HG03571 (cell line): ENCODE measurements around the gene PNPLA5.

Source experiments
- ATAC-seq: cut with Tn5 transposase; IDR thresholded peaks from one replicate; pipeline ENCODE4 v1.9.1; 2021; ENCODE audit not compliant: unreplicated experiment

The PNPLA5 gene

GRCh38 chr22:43840431-43840830 lies 51.4 kb downstream of the PNPLA5 start:
- ATAC-seq = no peak

- ATAC-seq = no peak
Measured at GRCh38 chr22:43839781-43840180, 52.0 kb downstream of the PNPLA5 start.

- no peak for ATAC-seq
Measured at GRCh38 chr22:43838571-43839307, 53.1 kb downstream of the PNPLA5 start.

- ATAC-seq = no peak
Measured at GRCh38 chr22:43838161-43838560, 53.7 kb downstream of the PNPLA5 start.

- ATAC-seq = no peak
Measured at GRCh38 chr22:43837666-43838065, 54.1 kb downstream of the PNPLA5 start.

- no peak for ATAC-seq
Measured at GRCh38 chr22:43835736-43836135, 56.1 kb downstream of the PNPLA5 start.

- ATAC-seq = no peak
Measured at GRCh38 chr22:43835166-43835565, 56.6 kb downstream of the PNPLA5 start.

GRCh38 chr22:43833286-43834240 lies 58.2 kb downstream of the PNPLA5 start:
- no peak for ATAC-seq

GRCh38 chr22:43832393-43833265 lies 59.2 kb downstream of the PNPLA5 start:
- ATAC-seq = no peak

GRCh38 chr22:43831561-43832392 lies 60.0 kb downstream of the PNPLA5 start:
- no peak for ATAC-seq

- ATAC-seq = no peak
Measured at GRCh38 chr22:43830931-43831560, 60.8 kb downstream of the PNPLA5 start.

- ATAC-seq = no peak
Measured at GRCh38 chr22:43829904-43830851, 61.6 kb downstream of the PNPLA5 start.
